ENCODE data around the gene TPRG1L. TPM values are rescaled to one million over a fixed set of nuclear protein-coding genes. Genes with fewer than 3 reads are reported as not detected.

Gene TPRG1L
- total RNA-seq, 4 donors from 2014 or later: 27.9 to 44.7 (median 33.2) TPM

GRCh38 chr1:3649342-3650247, 24.8 kb downstream of the TPRG1L start, which contains the start of gene WRAP73:
WRAP73 (minus strand) TSS chr1:3650103; CDS start chr1:3649999, 104 bp downstream.
- DNase-seq: peak; percentile 50
- H3K36me3 ChIP-seq: peaks cover 0 to 34% (median 16%) of the 10 kb centered on the region in 3 donors
- peaks cover 29 to 52% (median 37%) of the 10 kb centered on the region in 3 donors for H3K4me1 ChIP-seq
- WGBS, 2 donors: 4 to 12% methylated on average over 9 to 19 of the region's 60 CpGs
- TF ChIP-seq CTCF (IDR thresholded peaks at IDR 0.05) (peak in 1 of 6 experiments; percentile 18), POLR2A (IDR thresholded peaks at IDR 0.05) (peak in 2 of 4 donors; percentile 63 to 72)
- no peaks in the 10 kb centered on the region for H3K9me3 ChIP-seq
- H3K4me3 ChIP-seq: peak within 1 kb of the TSS; percentile 60 to 77 (median 70)
- peaks cover 12 to 46% (median 20%) of the 10 kb centered on the region in 4 donors for H3K27me3 ChIP-seq
- intact Hi-C loops (cut with DNase I): no loop called here
- peak within 1 kb of the TSS in 3 of 4 donors; percentile 19 to 54 (median 45) for H3K27ac ChIP-seq

GRCh38 chr1:3650248-3651025, 25.6 kb downstream of the TPRG1L start:
- H3K36me3 ChIP-seq: peaks cover 0 to 26% (median 16%) of the 10 kb centered on the region in 3 donors
- peaks cover 29 to 52% (median 37%) of the 10 kb centered on the region in 3 donors for H3K4me1 ChIP-seq
- WGBS, 2 donors: 26% methylated on average over 18 to 29 of the region's 50 CpGs
- no peak overlapping the region for H3K27ac ChIP-seq
- peaks cover 12 to 54% (median 20%) of the 10 kb centered on the region in 4 donors for H3K27me3 ChIP-seq
- no peak for DNase-seq
- no peak for TF ChIP-seq POLR2A (IDR thresholded peaks at IDR 0.05)
- no peaks in the 10 kb centered on the region for H3K9me3 ChIP-seq
- H3K4me3 ChIP-seq: peak overlapping the region; percentile 60 to 77 (median 70)
- intact Hi-C loops (cut with DNase I): no loop called here

GRCh38 chr1:3651026-3651929, 26.5 kb downstream of the TPRG1L start:
- intact Hi-C loops (cut with DNase I): no loop called here

GRCh38 chr1:3651930-3652547, 27.2 kb downstream of the TPRG1L start, which contains the start of gene TP73:
TP73 (plus strand) TSS chr1:3652516; CDS start chr1:3682366, 29,850 bp downstream.
- Histone ChIP-seq H3K27ac (no peak within 1 kb of the TSS), H3K36me3 (peaks cover 0 to 10% (median 4%) of the 10 kb centered on the region in 3 donors), H3K27me3 (peaks cover 12 to 68% (median 20%) of the 10 kb centered on the region in 4 donors), H3K4me3 (peak within 1 kb of the TSS; percentile 12 to 77 (median 49)), H3K9me3 (no peaks in the 10 kb centered on the region), H3K4me1 (peaks cover 29 to 52% (median 37%) of the 10 kb centered on the region in 3 donors)
- intact Hi-C loops (cut with DNase I): no loop called here
- 0% methylated on average over 14 of the region's 80 CpGs; no CpG with 5 or more reads in 1 of the 2 donors for WGBS, 2 donors
- TF ChIP-seq CTCF (IDR thresholded peaks at IDR 0.05) (no peak), POLR2A (IDR thresholded peaks at IDR 0.05) (no peak)
- no peak for DNase-seq

More at GRCh38 chr1:3651026-3651929, 26.5 kb downstream of the TPRG1L start:
- Histone ChIP-seq H3K27ac (no peak overlapping the region), H3K4me3 (peak overlapping the region; percentile 12 to 77 (median 49)), H3K9me3 (no peaks in the 10 kb centered on the region), H3K4me1 (peaks cover 29 to 52% (median 37%) of the 10 kb centered on the region in 3 donors), H3K36me3 (peaks cover 0 to 17% (median 11%) of the 10 kb centered on the region in 3 donors), H3K27me3 (peaks cover 12 to 62% (median 20%) of the 10 kb centered on the region in 4 donors)
- TF ChIP-seq CTCF (IDR thresholded peaks at IDR 0.05): no peak
- no peak for TF ChIP-seq POLR2A (IDR thresholded peaks at IDR 0.05)
- WGBS, 2 donors: no CpG with 5 or more reads among the region's 83 CpGs
- DNase-seq: no peak

Data from esophagus squamous epithelium (tissue), 5 donors.